ENCODE data around the gene RRAGB.

RRAGB gene

GRCh38 chrX:55787063-55787462 lies 69.5 kb downstream of the RRAGB start:
- Histone ChIP-seq H2AFZ (ENCODE audit: low read depth) (no peak overlapping the region), H3K4me2 (no peak overlapping the region), H3K79me2 (ENCODE audit: insufficient read depth, low read depth) (no peaks in the 10 kb centered on the region), H3K27me3 (ENCODE audit: insufficient read depth, low read depth) (no peaks in the 10 kb centered on the region), H3K27ac (no peak overlapping the region), H3K9ac (no peak overlapping the region), H4K20me1 (ENCODE audit: insufficient read depth) (no peaks in the 10 kb centered on the region), H3K4me1 (ENCODE audit: low read depth, poor library complexity, severe bottlenecking) (no peaks in the 10 kb centered on the region), H3K4me3 (IDR thresholded peaks at IDR 0.05; ENCODE audit: insufficient read depth, low read depth, low read length) (no peak overlapping the region), H3K36me3 (ENCODE audit: insufficient read depth) (no peaks in the 10 kb centered on the region)
- no peak for TF ChIP-seq CTCF (conservative IDR thresholded peaks at IDR 0.05; ENCODE audit: low read depth, low read length)

- no peak overlapping the region for H3K4me3 ChIP-seq (IDR thresholded peaks at IDR 0.05; ENCODE audit: insufficient read depth, low read depth, low read length)
- no peak for TF ChIP-seq CTCF (conservative IDR thresholded peaks at IDR 0.05; ENCODE audit: low read depth, low read length)
- H4K20me1 ChIP-seq (ENCODE audit: insufficient read depth): no peaks in the 10 kb centered on the region
- no peak overlapping the region for H3K4me2 ChIP-seq
- H3K79me2 ChIP-seq (ENCODE audit: insufficient read depth, low read depth): no peaks in the 10 kb centered on the region
- H2AFZ ChIP-seq (ENCODE audit: low read depth): no peak overlapping the region
- H3K4me1 ChIP-seq (ENCODE audit: low read depth, poor library complexity, severe bottlenecking): no peaks in the 10 kb centered on the region
- no peaks in the 10 kb centered on the region for H3K36me3 ChIP-seq (ENCODE audit: insufficient read depth)
- no peak overlapping the region for H3K9ac ChIP-seq
- no peak overlapping the region for H3K27ac ChIP-seq
- H3K27me3 ChIP-seq (ENCODE audit: insufficient read depth, low read depth): no peaks in the 10 kb centered on the region
Measured at GRCh38 chrX:55787727-55788126, 70.2 kb downstream of the RRAGB start.

GRCh38 chrX:55794405-55794804 lies 76.9 kb downstream of the RRAGB start:
- Histone ChIP-seq H3K4me3 (IDR thresholded peaks at IDR 0.05; ENCODE audit: insufficient read depth, low read depth, low read length) (no peak overlapping the region), H3K4me2 (no peak overlapping the region), H2AFZ (ENCODE audit: low read depth) (no peak overlapping the region), H4K20me1 (ENCODE audit: insufficient read depth) (no peaks in the 10 kb centered on the region), H3K27ac (no peak overlapping the region), H3K4me1 (ENCODE audit: low read depth, poor library complexity, severe bottlenecking) (no peaks in the 10 kb centered on the region), H3K79me2 (ENCODE audit: insufficient read depth, low read depth) (no peaks in the 10 kb centered on the region), H3K27me3 (ENCODE audit: insufficient read depth, low read depth) (no peaks in the 10 kb centered on the region), H3K9ac (no peak overlapping the region), H3K36me3 (ENCODE audit: insufficient read depth) (no peaks in the 10 kb centered on the region)
- no peak for TF ChIP-seq CTCF (conservative IDR thresholded peaks at IDR 0.05; ENCODE audit: low read depth, low read length)

GRCh38 chrX:55796496-55796895 lies 78.9 kb downstream of the RRAGB start:
- no peak overlapping the region for H3K4me3 ChIP-seq (IDR thresholded peaks at IDR 0.05; ENCODE audit: insufficient read depth, low read depth, low read length)
- no peak overlapping the region for H3K9ac ChIP-seq
- no peak overlapping the region for H2AFZ ChIP-seq (ENCODE audit: low read depth)
- H4K20me1 ChIP-seq (ENCODE audit: insufficient read depth): no peaks in the 10 kb centered on the region
- no peak for TF ChIP-seq CTCF (conservative IDR thresholded peaks at IDR 0.05; ENCODE audit: low read depth, low read length)
- H3K79me2 ChIP-seq (ENCODE audit: insufficient read depth, low read depth): no peaks in the 10 kb centered on the region
- H3K4me1 ChIP-seq (ENCODE audit: low read depth, poor library complexity, severe bottlenecking): no peaks in the 10 kb centered on the region
- no peak overlapping the region for H3K4me2 ChIP-seq
- H3K27me3 ChIP-seq (ENCODE audit: insufficient read depth, low read depth): no peaks in the 10 kb centered on the region
- no peaks in the 10 kb centered on the region for H3K36me3 ChIP-seq (ENCODE audit: insufficient read depth)
- H3K27ac ChIP-seq: no peak overlapping the region

GRCh38 chrX:55801811-55802210 lies 84.3 kb downstream of the RRAGB start:
- Histone ChIP-seq H3K27ac (no peak overlapping the region), H4K20me1 (ENCODE audit: insufficient read depth) (no peaks in the 10 kb centered on the region), H3K27me3 (ENCODE audit: insufficient read depth, low read depth) (no peaks in the 10 kb centered on the region), H3K9ac (no peak overlapping the region), H3K79me2 (ENCODE audit: insufficient read depth, low read depth) (no peaks in the 10 kb centered on the region), H3K36me3 (ENCODE audit: insufficient read depth) (no peaks in the 10 kb centered on the region), H3K4me3 (IDR thresholded peaks at IDR 0.05; ENCODE audit: insufficient read depth, low read depth, low read length) (no peak overlapping the region), H3K4me2 (no peak overlapping the region), H2AFZ (ENCODE audit: low read depth) (no peak overlapping the region), H3K4me1 (ENCODE audit: low read depth, poor library complexity, severe bottlenecking) (no peaks in the 10 kb centered on the region)
- no peak for TF ChIP-seq CTCF (conservative IDR thresholded peaks at IDR 0.05; ENCODE audit: low read depth, low read length)

Data from KMS-11 (cell line).